Stimulated activated naive CD4-positive, alpha-beta T cell treated with Interleukin-2 at 50 U/mL for 16 hours (primary cell): ENCODE results near the gene ZKSCAN1.
"Not testable (repeated sequence)": the region's sequence is repeated elsewhere in the genome, so short reads cannot be mapped to it uniquely, and the experiment has no call there.

Source experiments
- DNase-seq: peaks from one replicate; lab custom pipeline; 2025; lab: John Stamatoyannopoulos, UW

ZKSCAN1 gene

DNA sequence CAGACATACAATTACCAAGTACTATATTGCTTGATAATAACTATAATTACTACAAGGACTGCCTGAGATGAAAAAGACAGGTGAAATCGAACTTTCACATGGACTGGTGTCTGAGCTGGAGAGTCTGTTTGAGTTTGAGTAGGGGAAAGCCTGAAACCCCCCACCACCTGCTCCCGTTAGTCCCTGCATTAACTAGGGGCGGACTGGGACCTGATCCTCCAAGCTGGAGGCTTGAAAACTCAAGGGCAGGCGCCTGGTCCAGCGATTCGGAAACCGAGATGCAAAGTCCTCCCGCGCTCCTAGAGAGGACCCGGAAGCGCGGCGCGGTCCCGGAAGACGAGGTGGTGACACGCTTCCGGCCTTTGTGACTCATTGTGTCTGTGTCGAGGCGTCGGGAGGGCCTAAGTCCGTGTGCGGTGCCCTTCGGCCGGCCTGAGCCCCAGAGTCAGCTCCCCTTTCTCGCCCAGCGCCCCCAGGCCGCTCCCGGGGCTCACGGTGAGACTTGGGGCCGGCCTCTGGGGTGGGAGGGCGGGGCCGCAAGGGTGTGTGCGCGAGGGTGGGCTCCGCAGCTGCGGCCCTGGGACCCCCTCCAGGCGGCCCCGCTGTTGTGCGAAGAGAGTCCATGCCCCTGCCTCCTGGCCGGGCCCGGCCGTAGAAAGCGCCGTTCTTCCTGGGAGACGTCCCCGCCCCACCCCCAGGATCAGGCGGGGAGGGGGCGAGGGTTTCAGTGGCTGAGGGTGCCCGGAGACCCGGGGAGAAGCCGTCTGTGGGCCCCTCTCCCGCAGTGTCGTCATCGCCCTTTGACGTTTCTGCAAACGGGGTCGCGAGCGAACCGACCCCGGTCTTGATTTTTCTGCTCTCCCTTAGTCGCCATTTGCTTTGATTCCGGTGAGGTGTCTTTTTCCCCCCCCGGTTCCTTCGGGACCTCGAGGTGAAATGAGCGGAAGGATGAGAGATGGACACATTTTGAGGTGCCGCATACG, at the start of gene ZKSCAN1:
Gene ZKSCAN1, plus strand, starts transcription at position 365 of the 983 bp plus-strand sequence. CDS start 7,911 bp downstream, outside the sequence.
- peak; percentile 79 for DNase-seq

- DNase-seq = no peak
Observed at GRCh38 chr7:99969298-99969697, 46.1 kb upstream of the ZKSCAN1 start.

DNA sequence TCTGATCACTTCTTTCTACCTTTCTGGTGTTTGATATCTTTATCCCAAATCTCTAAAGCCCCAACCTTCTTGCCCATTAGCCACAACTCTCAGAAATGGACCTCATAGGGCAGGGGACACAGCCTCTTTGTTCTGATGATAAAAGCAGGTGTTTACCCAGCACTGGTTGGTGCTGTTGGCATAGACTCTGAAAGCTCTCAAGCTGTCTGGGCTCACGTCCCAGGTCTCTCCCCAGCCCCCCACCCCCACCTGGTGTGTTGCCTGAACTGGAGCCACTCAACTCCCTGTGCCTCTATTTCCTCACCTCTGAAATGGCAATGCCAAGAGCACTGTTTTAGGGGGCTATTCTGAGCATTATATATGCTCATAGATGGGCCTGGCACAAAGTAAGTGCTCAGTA, 45.6 kb upstream of the ZKSCAN1 start:
- not testable (repeated sequence) for DNase-seq

DNA sequence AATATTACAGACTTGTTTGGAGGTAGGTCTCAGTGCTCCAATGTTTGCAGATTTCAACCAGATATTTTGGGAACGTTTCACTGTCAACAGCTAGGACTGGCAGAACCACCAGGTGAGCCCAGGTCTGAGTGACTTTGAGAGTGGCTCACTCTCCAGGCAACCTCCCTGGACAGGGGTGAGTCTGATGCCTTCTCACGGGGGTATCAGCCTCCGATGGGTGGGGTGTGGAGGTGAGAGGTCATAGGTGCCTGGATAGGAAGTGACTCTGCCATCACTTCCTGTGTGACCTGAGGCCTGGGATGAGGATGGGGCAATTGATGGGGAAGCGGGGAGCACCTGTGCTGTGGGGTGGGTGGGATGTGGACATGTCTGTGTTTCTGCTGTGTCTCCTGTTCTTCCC, 44.2 kb upstream of the ZKSCAN1 start:
- no peak for DNase-seq

DNA sequence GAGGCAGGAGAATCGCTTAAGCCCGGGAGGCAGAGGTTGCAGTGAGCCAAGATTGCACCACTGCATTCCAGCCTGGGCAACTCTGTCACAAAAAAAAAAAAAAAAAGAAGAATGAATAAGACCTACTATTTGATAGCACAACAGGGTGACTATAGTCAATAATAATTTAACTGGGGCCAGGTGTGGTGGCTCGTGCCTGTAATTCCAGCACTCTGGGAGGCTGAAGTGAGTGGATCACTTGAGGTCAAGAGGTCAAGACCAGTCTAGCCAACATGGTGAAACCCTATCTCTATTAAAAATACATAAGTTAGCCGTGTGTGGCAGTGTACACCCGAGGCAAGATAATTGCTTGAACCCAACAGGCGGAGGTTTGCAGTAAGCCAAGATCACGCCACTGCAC, 41.6 kb upstream of the ZKSCAN1 start:
- DNase-seq = not testable (repeated sequence)

GRCh38 chr7:99974681-99975080, 40.7 kb upstream of the ZKSCAN1 start:
- no peak for DNase-seq

- DNase-seq = no peak
Observed at GRCh38 chr7:99975782-99976521, 39.4 kb upstream of the ZKSCAN1 start, which contains the start of gene AZGP1. AZGP1 (minus strand) TSS chr7:99976031; CDS start chr7:99976020, 11 bp downstream.

GRCh38 chr7:99976626-99977025, 38.8 kb upstream of the ZKSCAN1 start:
- DNase-seq = no peak

DNA sequence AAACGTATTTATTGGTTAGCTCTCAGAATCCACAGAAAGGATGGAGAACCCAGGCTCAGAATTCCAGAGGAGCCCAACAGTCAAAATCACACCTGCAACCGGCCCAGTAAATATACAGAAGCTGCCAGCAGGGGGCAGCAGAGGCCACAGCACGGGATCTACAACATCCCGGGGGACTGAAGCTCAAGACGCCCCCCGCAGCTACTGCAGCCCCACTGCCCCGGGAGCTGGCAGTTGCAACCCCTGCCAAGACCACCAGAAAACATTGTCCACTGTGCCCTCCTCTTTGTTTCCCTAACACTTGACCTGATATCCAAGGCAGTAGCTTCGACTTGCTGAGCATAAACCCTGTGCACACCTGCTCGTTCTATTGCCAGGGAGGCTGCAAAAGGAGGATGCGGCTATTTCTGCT, 35.6 kb upstream of the ZKSCAN1 start:
- peak; percentile 50 for DNase-seq

DNA sequence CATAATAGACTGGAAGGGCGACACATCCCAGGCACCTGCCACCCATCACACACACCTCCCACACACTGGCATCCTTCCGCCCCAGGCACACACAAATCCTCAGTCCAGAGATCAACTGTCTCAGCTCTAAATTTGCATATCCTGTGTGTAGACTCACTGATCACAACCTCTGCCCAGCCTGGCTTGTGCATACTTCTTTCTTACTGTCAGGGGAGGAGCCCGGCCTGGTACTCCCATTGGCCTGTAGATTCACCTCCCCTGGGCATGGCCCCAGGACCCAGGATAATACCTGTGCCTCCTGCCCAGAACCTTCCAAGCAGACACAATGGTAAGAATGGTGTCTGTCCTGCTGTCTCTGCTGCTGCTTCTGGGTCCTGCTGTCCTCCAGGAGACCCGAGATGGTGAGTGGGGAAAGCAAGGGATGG, 34.9 kb upstream of the ZKSCAN1 start:
- DNase-seq = not testable (repeated sequence)

DNA sequence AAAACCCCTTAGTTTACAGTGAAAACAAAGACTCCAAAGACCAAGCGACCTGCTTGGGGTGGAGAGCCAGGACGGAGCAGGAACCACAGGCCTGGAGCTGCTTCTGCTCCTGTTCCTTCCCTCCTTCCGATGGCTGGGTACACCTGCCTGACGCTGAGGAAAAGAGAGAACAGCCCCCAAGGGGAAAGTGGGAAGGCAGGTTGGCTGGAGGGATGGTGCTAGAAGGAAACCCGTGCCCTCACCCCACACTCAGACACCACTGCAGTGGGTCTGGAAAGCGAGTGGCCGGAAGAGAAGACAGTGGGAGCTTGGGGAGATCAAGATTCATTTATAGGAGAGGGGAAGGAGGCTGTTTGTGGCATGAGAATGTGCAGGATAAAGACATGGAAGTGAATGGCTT, 34.3 kb upstream of the ZKSCAN1 start:
- DNase-seq = not testable (repeated sequence)

GRCh38 chr7:99984593-99984992, 30.8 kb upstream of the ZKSCAN1 start:
- DNase-seq = no peak

DNA sequence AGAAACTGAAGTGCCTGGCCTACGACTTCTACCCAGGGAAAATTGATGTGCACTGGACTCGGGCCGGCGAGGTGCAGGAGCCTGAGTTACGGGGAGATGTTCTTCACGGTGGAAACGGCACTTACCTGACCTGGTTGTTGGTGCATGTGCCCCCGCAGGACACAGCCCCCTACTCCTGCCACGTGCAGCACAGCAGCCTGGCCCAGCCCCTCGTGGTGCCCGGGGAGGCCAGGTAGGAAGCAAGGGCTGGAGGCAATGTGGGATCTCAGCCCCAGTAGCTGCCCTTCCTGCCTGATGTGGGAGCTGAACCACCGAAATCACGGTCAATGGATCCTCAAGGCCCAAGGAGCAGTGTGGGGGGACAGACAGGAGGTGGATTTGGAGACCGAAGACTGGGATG, 28.1 kb upstream of the ZKSCAN1 start:
- not testable (repeated sequence) for DNase-seq

GRCh38 chr7:99987846-99988245, 27.6 kb upstream of the ZKSCAN1 start:
- DNase-seq = no peak

DNA sequence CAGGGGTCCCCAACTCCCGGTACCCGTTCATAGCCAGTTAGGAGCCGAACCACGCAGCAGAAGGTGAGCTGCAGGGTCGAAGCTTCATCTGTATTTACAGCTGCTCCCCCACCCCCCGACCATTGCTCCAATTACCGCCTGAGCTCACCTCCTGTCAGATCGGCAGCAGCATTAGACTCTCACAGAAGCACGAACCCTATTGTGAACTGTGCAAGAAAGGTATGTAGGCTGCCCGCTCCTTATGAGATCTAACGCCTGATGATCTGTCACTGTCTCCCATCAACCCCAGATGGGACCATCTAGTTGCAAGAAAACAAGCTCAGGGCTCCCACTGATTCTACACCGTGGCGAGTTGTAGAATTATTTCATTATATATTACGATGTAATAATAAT, 24.9 kb upstream of the ZKSCAN1 start:
- no peak for DNase-seq

- not testable (repeated sequence) for DNase-seq
Observed at GRCh38 chr7:99991543-99991942, 23.9 kb upstream of the ZKSCAN1 start.

- DNase-seq = no peak
Observed at GRCh38 chr7:99992330-99993038, 22.9 kb upstream of the ZKSCAN1 start.

DNA sequence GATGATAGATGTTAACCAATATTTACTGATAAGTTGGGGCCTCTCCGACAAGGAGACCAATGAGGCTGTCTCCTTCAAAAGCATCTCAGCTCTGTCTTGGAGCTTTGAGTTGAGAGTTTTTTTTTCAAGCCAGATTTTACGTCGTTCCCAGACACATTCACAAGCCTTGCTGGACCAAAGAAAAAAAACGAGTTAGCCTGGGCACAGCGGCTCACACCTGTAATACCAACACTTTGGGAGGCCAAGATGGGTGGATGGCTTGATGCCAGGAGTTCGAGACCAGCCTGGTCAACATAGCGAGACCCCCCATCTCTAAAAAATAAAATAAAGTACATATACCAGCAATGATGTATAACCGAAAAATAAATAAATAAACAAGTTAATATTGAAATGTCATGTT, 20.6 kb upstream of the ZKSCAN1 start:
- DNase-seq = no peak

DNA sequence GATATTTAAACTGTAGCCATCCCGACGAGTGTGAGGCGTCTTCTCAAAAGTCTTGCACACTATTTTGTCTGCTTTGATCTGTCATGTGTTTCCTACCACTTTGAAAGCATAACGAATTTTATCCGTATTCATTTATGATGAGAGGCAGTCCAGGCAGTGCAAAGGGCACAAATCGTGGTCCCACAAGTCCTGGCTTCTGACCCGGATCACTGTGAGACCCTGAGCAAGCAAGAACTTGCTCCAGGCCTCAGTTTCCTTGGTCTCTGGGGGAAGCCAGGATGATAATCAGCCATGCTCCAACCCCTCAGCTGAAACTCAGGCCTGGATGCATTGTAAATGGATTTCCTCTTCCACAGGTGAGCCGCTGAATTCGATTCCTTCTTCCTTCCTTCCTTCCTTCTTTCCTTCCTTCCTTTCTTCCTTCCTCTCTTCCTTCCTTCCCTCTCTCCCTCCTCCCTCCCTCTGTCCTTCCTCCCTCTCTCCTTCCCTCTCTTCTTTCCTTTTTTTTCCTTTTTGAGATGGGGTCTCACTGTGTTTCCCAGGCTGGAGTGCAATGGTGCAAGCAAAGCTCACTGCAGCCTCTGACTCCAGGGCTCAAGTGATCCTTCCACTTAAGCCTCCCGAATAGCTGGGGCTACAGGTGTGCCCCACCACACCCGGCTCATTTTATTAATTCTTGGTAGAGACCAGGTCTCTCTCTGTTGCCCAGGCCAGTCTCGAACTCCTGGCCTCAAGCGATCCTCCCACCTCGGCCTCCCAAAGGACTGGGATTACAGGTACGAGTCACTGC, 18.4 kb upstream of the ZKSCAN1 start:
- no peak for DNase-seq

- peak; percentile 56 for DNase-seq
Observed at GRCh38 chr7:99997545-99998137, 17.8 kb upstream of the ZKSCAN1 start.

GRCh38 chr7:100000239-100000638, 15.2 kb upstream of the ZKSCAN1 start:
- DNase-seq = no peak
